Keratinocyte (primary cell): Measurements from ENCODE around the gene SYT2. TPM values are rescaled to one million over a fixed set of nuclear protein-coding genes. Genes with fewer than 3 reads are reported as not detected.

ENCODE experiments used
- DNase-seq: peaks from one replicate; pipeline ENCODE4 v3.0.0-alpha.2; 2011; ENCODE audit warnings: low read depth, missing footprints, low spot score
- FAIRE-seq: peaks from 2 replicates; lab custom pipeline; 2011; peaks lifted over from hg19 to GRCh38; lab: Jason Lieb, UNC
- H2AFZ ChIP-seq: 2 replicates; pipeline ENCODE4 v1.6.0; 2012; ENCODE audit warnings: low read length, control low read depth, inconsistent platforms; ENCODE audit not compliant: control insufficient read depth
- H3K27ac ChIP-seq: 2 replicates; pipeline ENCODE4 v1.5.1; 2011; ENCODE audit warnings: low read length; ENCODE audit not compliant: control insufficient read depth, insufficient read depth
- H3K27me3 ChIP-seq: 3 replicates; pipeline ENCODE4 v1.6.0; 2011; ENCODE audit warnings: low read length; ENCODE audit not compliant: control insufficient read depth, insufficient read depth; ENCODE audit errors: extremely low read depth
- H3K36me3 ChIP-seq, 2 experiments: 2 replicates in 1 of 2; 3 replicates in 1 of 2; pipeline ENCODE4 v1.5.1; 2011; ENCODE audit warnings: low read length in 2 of 2, mild to moderate bottlenecking in 1 of 2; ENCODE audit not compliant: control insufficient read depth in 2 of 2, insufficient read depth in 2 of 2; ENCODE audit errors: extremely low read depth in 1 of 2
- H3K4me1 ChIP-seq: 3 replicates; pipeline ENCODE4 v1.5.1; 2011; ENCODE audit warnings: low read length; ENCODE audit not compliant: control insufficient read depth, insufficient read depth; ENCODE audit errors: extremely low read depth
- H3K4me2 ChIP-seq: 3 replicates; pipeline ENCODE4 v1.6.0; 2011; ENCODE audit warnings: low read depth, low read length; ENCODE audit not compliant: control insufficient read depth, insufficient read depth; ENCODE audit errors: extremely low read depth
- H3K4me3 ChIP-seq, 3 experiments: fragments of 200-600 bp in 1 of 3; sonication (generic) in 1 of 3; 2 replicates in 2 of 3; 3 replicates in 1 of 3; pipeline ENCODE4 v1.5.1; 2011 to 2016; ENCODE audit warnings: low read length in 3 of 3, mild to moderate bottlenecking in 3 of 3, control low read depth in 2 of 3, inconsistent platforms in 1 of 3, low read depth in 1 of 3, mixed read lengths in 1 of 3, mixed run types in 1 of 3, moderate library complexity in 1 of 3; ENCODE audit not compliant: control insufficient read depth in 2 of 3, insufficient read depth in 2 of 3; ENCODE audit errors: extremely low read depth in 1 of 3
- H3K79me2 ChIP-seq: 2 replicates; pipeline ENCODE4 v1.6.0; 2012; ENCODE audit warnings: low read length; ENCODE audit not compliant: control insufficient read depth, insufficient read depth
- H3K9ac ChIP-seq: 3 replicates; pipeline ENCODE4 v1.6.0; 2011; ENCODE audit warnings: low read length; ENCODE audit not compliant: control insufficient read depth, insufficient read depth; ENCODE audit errors: extremely low read depth
- H3K9me1 ChIP-seq: 3 replicates; pipeline ENCODE4 v1.6.0; 2011; ENCODE audit warnings: low read length; ENCODE audit not compliant: control insufficient read depth, insufficient read depth; ENCODE audit errors: extremely low read depth
- H3K9me3 ChIP-seq: 2 replicates; pipeline ENCODE4 v1.5.1; 2012; ENCODE audit warnings: low read depth, low read length; ENCODE audit not compliant: control insufficient read depth
- H4K20me1 ChIP-seq: 3 replicates; pipeline ENCODE4 v1.6.0; 2011; ENCODE audit warnings: low read length; ENCODE audit not compliant: control insufficient read depth, insufficient read depth; ENCODE audit errors: extremely low read depth
- CTCF ChIP-seq, 3 experiments: IDR thresholded peaks in 1 of 3; conservative IDR thresholded peaks in 1 of 3; optimal IDR thresholded peaks in 1 of 3; 2 replicates in 2 of 3; 3 replicates in 1 of 3; pipeline versions ENCODE3 to v1.5.1; 2011; ENCODE audit warnings: low read length in 3 of 3, mild to moderate bottlenecking in 3 of 3, moderate library complexity in 2 of 3, control low read depth in 1 of 3, inconsistent platforms in 1 of 3; ENCODE audit not compliant: insufficient read depth in 2 of 3; ENCODE audit errors: extremely low read depth in 1 of 3
- EZH2 ChIP-seq: IDR thresholded peaks from one replicate; pipeline ENCODE4 v1.6.1; 2012; ENCODE audit warnings: inconsistent platforms, mild to moderate bottlenecking, low read length, moderate library complexity
- dilution Hi-C: fragments of 300-500 bp; cut with MboI; formaldehyde crosslinking; loops from one replicate; pipeline ENCODE4 v1.7.0; 2020; ENCODE audit warnings: low sequenced_read_pairs; ENCODE audit not compliant: extremely low pct_ligation_motif_present
- polyA plus RNA-seq, 5 experiments: library from polyadenylated mRNA; depleted of rRNA in 3 of 5; stranded (reverse) in 3 of 5; stranded (forward) in 1 of 5; unstranded in 1 of 5; fragments of >200 nt; gene quantifications; 1 replicate in 1 of 5; 2 replicates in 3 of 5; 3 replicates in 1 of 5; pipeline versions ENCODE4 v1.2.1 to v1.2.3, GENCODE V29; 2011 to 2012; ENCODE audit warnings: missing spikeins in 2 of 5, low read depth in 1 of 5, low replicate concordance in 1 of 5

The SYT2 gene
- polyA plus RNA-seq, 1 donor (not counting 4 experiments of a cell fraction or from before 2014, with no cell fraction given): not detected

GRCh38 chr1:202663131-202663530, 47.1 kb downstream of the SYT2 start:
- FAIRE-seq: no peak
- Histone ChIP-seq H2AFZ (no peak overlapping the region), H4K20me1 (no peaks in the 10 kb centered on the region), H3K27me3 (peaks cover 14% of the 10 kb centered on the region), H3K79me2 (no peaks in the 10 kb centered on the region), H3K36me3 (no peaks in the 10 kb centered on the region), H3K27ac (no peak overlapping the region), H3K9me1 (no peaks in the 10 kb centered on the region), H3K4me3 (no peak overlapping the region), H3K9me3 (no peaks in the 10 kb centered on the region), H3K4me2 (no peak overlapping the region), H3K9ac (no peak overlapping the region), H3K4me1 (no peaks in the 10 kb centered on the region)
- dilution Hi-C loops: no loop called here
- no peak for DNase-seq
- TF ChIP-seq CTCF (optimal IDR thresholded peaks at IDR 0.05 in 1 of 3, IDR thresholded peaks at IDR 0.05 in 1 of 3, conservative IDR thresholded peaks at IDR 0.05 in 1 of 3; ENCODE audit: extremely low read depth in 1 of 3, insufficient read depth in 2 of 3, low read length in 3 of 3) (no peak), EZH2 (no peak)

GRCh38 chr1:202662081-202662480, 48.2 kb downstream of the SYT2 start:
- no peaks in the 10 kb centered on the region for H4K20me1 ChIP-seq
- no peak overlapping the region for H3K4me3 ChIP-seq
- H3K4me1 ChIP-seq: no peaks in the 10 kb centered on the region
- H3K79me2 ChIP-seq: no peaks in the 10 kb centered on the region
- dilution Hi-C loops: no loop called here
- no peaks in the 10 kb centered on the region for H3K36me3 ChIP-seq
- H3K9ac ChIP-seq: no peak overlapping the region
- no peak overlapping the region for H3K27ac ChIP-seq
- no peak overlapping the region for H2AFZ ChIP-seq
- no peak overlapping the region for H3K4me2 ChIP-seq
- H3K9me3 ChIP-seq: no peaks in the 10 kb centered on the region
- FAIRE-seq (no peak), DNase-seq (no peak)
- peaks cover 19% of the 10 kb centered on the region for H3K27me3 ChIP-seq
- no peak for TF ChIP-seq CTCF (optimal IDR thresholded peaks at IDR 0.05 in 1 of 3, IDR thresholded peaks at IDR 0.05 in 1 of 3, conservative IDR thresholded peaks at IDR 0.05 in 1 of 3; ENCODE audit: extremely low read depth in 1 of 3, insufficient read depth in 2 of 3, low read length in 3 of 3)
- TF ChIP-seq EZH2: no peak
- H3K9me1 ChIP-seq: no peaks in the 10 kb centered on the region
